SU-DHL-6 (cell line): ENCODE measurements around the gene LRBA.

Source experiments
- CTCF ChIP-seq: fragments of 200-600 bp; sonication (generic); IDR thresholded peaks from one replicate; pipeline ENCODE4 v1.5.1; 2017; ENCODE audit warnings: antibody characterized with exemption, mild to moderate bottlenecking, low read length, moderate library complexity; ENCODE audit not compliant: insufficient read depth, poor library complexity, severe bottlenecking
- EZH2phosphoT487 ChIP-seq: fragments of 200-600 bp; sonication (generic), shearing (Covaris generic); conservative IDR thresholded peaks from 2 replicates; pipeline ENCODE4 v1.6.1; 2018; ENCODE audit warnings: mild to moderate bottlenecking, antibody characterized with exemption, low read length, moderate library complexity, mixed read lengths

GRCh38 chr4:150217808-150218207 lies 797.3 kb downstream of the LRBA start:
- TF ChIP-seq CTCF (no peak), EZH2phosphoT487 (no peak)
